Dedifferentiated amniotic fluid mesenchymal stem cell (primary cell): ENCODE measurements around the gene TYW1B.
"Not testable (repeated sequence)": the region's sequence is repeated elsewhere in the genome, so short reads cannot be mapped to it uniquely, and the experiment has no call there.

ENCODE experiments used
- DNase-seq: peaks from one replicate; pipeline ENCODE4 v3.0.0-alpha.2; 2016; ENCODE audit errors: extremely low spot score

TYW1B gene

DNA sequence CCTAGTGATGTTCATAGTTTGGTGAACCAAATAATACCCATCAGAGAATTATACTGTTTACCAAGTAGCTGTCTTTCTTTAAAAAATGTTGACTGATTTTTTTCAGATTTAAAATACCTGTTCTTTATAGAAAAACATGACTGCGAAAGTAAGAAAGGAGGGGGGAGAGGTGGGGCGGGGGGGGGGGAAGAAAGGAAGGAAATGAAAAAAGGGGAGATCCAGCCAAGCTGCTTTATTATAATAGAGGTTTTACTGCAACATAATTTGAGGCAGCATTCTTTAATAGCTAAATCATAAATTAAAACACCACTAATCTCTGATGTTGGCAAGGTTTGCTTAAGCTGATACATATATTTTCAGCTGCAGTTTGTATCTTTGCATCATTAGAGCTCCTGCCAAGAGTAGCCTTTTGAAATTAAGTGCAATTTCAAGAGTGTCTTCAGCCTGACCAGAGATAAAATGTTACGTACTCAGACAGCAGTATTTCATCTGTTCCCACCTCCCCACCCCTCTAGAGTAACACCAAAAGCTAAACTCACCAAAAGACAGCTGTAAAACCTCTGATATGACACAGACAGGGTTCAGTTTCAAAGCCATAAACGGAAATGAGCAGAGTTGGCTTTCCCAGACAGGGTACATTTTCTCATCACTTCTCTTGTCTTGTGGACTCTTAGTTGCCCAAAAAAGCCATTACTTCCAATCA lies 202.1 kb downstream of the TYW1B start:
- not testable (repeated sequence) for DNase-seq

DNA sequence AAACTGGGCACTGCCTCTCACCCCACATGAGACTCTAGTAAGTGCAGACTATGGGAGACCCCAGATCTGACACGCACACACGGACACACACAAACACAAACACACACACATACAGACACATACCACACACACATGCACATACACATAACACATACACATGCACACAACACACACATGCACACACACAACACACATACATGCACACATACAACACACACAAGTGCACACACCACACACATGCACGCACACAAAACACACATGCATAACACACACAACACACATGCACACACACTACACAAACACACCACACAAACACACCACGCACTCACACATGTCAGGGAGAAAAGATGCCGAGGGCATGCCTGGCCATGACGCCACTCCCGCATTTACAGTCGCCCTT lies 205.5 kb downstream of the TYW1B start:
- DNase-seq, result no peak

DNA sequence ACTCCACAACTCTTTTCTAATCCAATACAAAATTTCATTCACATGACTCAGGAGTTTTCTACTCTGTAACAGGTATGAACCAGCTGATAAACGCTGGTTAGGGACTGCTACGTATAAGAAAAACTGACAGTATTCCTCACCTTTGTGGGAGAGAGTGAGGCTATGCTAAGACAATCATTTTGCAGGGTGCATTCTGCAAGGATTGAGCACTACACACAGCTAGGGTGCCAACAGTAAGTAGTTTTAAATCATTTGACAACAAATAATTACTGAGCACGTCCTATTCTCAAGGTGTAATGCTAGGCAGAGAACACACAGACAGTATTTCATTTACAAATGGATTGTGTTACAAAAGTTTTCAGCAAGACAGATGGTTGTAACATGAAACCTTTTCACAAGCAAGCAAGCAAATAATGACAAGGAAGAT lies 206.2 kb downstream of the TYW1B start:
- DNase-seq, result not testable (repeated sequence)

DNA sequence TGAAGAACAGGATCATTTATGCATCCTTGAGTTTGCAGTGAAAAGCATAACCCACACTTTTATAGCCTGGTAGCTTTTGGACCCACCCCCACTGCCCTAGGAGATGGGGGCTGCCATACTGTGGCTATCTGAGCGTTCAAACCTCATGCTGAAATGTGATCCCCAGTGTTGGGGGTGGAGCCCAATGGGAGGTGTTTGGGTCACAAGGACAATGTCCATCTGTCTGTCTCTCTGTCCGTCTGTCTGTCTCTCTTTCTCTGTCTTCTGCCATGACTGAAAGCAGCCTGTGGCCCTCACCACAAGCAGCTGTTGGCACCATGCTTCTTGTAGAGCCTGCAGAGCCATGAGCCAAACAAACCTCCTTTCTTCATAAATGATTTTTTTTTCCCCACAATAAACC lies 207.1 kb downstream of the TYW1B start:
- not testable (repeated sequence) for DNase-seq

DNA sequence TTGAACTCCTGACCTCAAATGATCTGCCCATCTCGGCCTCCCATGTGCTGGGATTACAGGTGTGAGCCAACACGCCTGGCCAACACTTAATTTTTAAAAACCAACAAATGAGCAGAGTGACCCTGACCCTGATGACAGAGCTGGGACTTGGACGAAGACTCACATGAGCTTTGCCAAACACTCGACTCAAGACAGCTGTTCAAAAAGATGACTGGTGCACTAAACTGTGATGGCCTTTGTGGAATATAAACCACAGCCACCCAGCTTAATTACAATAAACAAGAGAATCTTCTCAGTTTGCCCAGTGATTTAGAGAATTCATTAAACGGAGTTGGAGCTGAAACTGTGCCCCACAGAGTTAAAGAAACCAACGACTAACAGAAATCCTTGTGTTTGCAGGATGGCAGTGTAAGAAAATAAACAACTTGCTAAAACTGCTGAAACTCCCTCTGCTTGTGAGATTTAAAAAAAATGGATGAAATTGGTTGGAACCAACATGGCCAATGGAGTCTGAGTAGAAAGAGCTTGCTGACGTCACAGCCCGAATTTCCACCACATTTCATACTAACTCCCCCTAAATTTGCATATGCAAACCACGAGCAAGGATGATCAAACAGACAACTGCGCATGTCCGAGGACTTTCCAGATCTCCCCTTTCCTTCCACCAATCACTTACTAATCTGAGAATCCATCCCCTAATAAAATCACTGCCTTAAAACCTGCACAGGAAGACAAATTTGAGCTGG lies 209.4 kb downstream of the TYW1B start:
- DNase-seq, result not testable (repeated sequence)

DNA sequence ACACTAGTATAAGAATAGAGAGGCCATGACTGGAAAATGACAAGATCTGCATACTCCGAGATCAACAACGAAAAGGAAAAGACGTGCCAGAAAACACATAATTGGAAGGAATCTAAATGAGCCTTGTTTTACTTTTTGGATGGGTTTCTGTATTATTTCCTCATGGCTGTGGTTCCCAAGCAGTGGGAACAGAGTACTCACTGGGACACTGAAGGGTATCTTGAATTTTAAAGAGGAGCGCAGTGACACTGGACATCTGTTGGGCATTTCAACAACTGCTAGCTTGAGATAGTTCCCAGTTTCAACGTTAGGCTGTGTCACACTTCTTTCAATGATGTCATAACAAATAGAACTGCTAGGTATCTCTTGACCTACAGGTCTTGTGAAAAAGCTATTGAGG lies 218.2 kb downstream of the TYW1B start:
- not testable (repeated sequence) for DNase-seq

DNA sequence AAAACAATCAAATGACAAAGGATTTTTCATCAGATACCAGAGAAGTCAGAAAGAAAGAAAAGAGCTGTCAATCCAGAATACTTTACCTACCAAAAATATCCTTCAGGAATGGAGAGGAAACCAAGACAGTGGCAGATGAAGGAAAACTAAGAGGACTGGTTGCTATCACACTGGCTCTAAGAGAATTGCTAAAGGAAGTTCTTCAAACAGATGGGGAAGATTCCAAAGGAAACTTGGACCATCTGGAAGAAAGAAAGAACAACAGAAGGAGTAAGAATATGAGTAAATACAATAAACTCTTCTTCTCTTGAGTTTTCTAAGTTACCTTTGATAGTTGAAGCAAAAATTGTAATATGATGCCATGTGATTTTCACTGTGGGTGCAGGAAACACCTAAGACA lies 220.0 kb downstream of the TYW1B start:
- not testable (repeated sequence) for DNase-seq

DNA sequence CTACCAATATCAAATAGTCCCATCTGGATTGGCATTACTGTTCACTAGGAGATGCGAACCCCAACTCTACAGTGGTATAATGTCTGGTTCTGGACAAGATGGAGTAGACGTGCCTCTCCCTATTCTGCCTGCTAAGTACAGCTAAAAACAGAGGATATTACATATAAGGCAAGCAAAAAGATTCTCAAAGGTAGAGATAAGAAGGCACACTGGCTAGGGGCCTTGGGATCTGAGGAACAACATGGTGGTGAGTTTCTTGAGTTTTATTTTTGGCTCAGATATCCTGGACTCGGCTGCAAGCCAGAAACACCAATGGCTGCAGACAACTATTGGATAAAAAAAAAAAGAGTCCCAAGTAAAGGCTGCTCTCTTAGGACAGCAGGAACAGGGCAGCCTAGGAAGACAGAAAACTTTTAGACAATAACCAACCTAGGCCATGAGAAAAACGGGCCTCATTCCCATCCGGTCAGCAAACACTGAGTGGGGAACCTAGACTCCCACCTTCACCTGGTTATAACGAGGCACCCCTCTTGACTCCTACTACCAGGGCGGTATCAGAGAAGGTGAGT lies 222.1 kb downstream of the TYW1B start:
- not testable (repeated sequence) for DNase-seq

DNA sequence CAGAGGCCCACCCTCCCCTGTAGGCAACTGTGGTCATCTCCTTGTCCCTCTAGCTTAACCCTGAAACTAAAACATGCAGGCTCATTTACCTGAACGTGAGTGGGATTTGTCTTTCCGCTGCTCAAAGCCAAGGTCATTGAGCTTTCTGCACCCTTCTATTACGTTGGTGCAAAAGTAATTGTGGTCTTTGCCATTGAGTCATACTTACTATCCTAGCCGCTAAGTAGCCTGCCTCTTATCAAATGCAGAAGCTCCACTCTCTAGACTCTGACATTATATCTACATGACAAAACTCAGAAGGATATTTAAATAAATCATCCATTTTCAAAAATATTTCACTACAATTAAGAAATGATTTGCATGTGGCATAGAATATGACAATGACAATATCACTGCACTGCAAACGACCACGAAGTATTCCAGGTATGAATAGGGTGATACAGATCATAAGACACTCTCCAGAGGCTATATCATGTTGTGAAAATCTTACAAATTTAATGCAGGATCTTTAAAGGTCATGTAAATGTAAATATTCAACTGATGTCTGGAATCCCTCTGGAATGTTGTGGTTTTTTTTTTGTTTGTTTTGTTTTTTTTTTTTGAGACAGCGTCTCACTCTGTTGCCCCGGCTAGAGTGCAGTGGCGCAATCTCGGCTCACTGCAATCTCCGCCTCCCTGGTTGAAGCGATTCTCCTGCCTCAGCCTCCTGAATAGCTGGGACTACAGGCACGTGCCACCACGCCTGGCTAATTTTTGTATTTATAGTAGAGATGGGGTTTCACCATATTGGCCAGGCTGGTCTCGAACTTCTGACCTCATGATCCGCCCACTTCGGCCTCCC lies 223.0 kb downstream of the TYW1B start:
- not testable (repeated sequence) for DNase-seq

DNA sequence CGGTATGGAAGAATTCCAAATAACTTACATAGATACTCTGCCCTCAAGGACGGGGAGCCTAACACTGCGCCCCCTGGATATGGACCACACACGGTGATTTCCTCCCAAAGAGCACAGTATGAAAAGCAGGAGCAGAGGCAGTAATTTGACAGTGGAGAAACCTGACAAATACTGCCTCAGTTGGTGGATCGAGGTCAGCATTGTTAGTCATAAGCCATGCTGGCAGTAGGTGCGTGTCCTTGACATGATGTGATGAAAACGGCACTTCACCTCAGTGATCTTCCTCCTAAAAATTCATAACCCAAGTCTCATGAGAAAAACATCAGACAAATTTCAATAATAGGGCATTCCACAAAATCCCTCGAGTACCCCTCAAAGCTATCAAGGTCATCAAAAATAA lies 224.5 kb downstream of the TYW1B start:
- DNase-seq, result not testable (repeated sequence)

DNA sequence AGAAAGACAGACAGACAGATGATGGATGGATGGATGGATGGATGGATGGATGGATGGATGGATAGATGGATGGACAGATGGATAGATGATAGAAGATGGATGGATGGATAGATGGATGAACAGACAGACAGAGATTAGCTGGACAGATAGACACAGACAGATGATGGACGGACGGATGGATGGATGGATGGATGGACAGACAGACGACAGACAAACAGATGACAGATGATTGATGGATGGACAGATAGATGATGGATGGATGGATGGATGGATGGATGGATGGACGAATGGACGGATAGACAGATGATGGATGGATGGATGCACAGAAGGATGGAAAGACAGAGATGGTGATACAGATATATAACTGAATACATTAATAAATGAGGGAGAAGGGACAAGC lies 224.9 kb downstream of the TYW1B start:
- no peak for DNase-seq

DNA sequence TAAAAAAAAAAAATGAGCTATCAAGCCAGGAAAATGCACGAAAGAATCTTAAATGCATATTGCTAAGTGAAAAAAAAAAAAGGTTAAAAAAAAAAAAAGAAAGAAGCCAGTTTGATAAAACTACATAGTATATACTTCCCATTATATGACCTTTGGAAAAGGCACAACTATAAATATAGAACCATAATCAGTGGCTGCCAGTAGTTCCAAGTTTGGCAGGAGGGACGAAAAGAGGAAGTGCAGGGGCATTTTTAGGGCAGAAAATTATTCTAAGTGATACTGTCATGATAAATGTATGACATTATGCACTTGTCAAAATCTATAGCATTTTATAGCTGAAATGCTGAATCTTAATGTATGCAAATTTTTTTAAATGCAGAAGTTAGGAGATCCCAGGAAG lies 226.3 kb downstream of the TYW1B start:
- not testable (repeated sequence) for DNase-seq

DNA sequence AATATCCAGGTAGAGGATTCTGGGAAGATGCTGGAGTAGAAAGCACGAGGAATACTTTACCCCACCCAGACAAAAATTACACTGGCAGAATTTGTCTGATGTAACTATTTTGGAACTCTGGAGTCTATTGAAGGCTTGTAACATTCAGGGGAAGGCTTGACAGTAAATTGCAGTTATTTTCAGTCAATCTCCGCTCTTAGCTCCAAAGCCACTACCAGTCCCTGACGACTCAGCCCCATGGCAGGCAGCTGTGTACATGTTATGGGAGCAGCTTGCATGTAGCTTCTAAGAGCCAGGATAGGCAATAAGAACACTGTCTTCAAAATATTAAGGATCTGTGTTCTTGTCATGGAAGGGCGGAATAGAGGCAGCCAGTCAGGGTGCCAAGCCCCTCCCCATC lies 238.0 kb downstream of the TYW1B start:
- DNase-seq, result not testable (repeated sequence)

DNA sequence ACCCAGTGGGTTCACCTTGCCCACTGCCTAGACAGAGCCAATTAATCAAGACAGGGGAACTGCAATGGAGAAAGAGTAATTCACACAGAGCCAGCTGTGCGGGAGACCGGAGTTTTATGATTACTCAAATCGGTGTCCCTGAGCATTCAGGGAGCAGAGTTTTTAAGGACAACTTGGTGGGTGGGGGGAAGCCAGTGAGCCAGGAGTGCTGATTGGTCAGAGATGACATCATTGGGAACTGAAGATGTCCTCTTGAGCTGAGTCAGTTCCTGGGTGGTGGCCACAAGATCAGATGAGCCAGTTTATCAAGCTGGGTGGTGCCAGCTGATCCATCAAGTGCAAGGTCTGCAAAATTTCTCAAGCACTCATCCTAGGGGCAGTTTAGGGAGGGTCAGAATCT lies 240.7 kb downstream of the TYW1B start:
- not testable (repeated sequence) for DNase-seq

DNA sequence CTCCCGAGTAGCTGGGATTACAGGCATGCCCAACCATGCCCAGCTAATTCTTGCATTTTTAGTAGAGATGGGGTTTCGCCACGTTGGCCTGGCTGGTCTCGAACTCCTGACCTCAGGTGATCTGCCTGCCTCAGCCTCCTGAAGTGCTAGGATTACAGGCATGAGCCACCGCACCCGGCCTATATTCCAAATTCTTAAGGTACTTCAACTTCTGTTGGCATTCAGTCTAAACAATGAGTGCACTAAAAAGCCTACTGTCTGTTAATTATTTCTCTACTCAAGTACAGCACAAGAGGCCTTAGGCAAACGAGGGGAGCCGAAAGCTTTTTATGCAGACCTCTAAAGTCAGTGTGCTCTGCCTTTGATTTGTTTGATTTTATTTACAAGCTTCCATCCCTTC lies 243.4 kb downstream of the TYW1B start:
- DNase-seq, result not testable (repeated sequence)

DNA sequence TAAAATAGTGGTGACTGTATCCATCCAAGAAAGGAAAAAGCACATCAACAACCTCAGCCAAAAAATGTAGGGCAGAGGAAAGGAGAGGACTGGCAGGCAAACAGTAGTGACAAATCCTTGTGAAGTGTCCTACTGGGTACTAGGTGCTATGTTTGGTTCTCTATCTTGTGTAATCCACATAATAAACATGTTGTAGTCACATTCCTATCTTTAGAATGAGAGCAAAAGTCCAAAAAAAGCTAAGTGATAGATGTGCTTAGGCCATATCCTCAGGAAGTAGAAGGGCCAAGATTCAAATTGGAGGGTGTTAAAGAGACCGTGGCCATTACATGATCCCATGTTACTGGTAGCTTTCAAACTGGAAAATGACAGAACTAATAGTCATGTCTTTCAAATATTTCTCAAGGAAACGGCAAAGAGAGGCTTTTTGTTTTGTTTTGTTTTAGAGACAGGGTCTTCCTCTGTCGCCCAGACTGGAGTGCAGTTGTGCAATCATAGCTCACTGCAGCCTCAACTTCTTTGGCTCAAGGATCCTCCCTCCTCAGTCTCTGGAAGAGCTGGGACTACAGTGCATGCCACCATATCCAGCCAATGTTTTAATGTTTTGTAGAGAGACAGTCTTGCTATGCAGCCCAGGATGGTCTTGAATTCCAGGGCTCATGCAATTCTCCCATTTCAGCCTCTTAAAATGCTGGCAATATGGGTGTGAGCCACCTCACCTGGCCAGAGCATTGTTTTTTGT lies 244.2 kb downstream of the TYW1B start:
- not testable (repeated sequence) for DNase-seq

DNA sequence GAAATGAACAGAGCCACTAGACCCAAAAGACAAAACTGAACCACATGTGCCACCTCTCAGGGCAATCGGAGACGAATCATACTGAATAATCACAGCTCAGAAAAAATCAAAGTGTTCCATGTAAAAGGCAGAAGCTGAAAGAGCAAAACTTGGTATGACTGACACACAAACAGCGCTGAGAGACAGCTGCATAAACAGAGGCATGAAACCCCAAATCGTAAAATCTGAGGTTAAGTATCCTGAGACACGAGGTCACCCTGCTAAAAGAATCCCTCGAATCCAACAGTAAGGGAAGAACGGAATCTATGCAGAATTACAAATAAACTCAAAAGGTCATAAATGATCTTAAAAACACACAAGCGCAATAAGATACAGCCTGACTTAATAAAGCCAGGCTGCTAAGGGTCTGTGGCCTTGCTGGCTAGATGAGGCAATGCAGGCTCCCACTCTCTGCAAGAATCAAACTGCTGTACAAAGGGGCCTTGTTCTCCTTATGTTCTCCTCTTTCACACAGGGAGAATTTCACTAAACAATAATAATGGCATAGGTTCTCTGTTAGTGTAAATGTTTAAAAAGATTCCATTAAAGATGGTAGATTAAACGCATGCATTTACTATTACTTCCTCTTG lies 247.7 kb downstream of the TYW1B start:
- not testable (repeated sequence) for DNase-seq

DNA sequence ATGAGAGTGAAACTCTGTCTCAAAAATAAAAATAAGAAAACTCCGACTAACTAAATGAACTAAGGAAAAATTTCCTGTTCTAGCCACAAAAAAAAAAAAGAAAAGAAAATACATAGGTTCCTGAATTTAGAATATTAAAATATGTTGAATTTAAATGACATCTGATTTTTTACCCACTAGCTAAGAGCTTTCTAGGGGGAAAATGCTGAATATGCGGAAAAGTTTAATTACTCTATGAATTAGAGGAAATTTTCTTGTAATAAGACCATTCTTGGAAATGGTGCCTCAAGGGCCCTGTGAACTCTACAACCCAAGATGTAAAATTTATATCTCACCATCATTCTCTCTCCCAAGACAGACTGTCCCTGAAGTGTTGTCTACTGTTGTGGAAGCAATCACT lies 250.9 kb downstream of the TYW1B start:
- DNase-seq, result no peak

DNA sequence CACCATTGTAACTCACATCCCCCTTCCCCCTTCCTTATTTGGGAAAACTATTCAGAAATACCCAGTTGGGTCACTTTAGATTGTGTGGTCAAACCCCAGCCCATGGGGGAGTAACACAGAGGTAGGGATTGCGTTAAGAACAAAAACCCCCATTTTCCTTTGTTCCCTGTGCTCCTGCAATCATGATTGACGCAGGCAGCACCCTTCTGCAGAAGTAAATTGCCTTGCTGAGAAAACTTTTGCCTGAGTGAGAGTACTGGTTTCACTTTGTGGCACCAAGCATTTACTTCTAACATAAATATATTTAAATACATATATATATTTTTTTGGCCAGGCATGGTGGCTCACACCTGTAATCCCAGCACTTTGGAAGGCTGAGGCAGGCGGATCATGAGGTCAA lies 266.0 kb downstream of the TYW1B start:
- not testable (repeated sequence) for DNase-seq

DNA sequence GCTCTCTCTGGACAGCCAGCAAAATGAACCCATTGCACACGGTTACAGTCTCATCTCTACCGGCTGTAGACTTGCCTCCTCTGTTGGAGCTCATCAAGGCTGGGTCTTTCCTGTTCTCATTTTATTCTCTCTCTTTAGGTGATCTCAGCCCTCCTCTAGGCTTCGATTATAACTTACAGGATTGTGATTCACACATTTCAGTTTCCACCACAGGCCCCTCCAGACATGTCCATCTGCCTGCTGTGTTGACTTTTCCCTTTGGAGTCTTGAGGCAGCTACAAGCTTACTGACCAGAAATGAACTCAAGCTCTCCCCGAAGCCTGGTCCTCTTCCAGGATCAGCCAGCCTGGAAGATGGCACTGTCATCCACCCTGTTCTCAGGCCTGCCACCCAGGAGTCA lies 268.5 kb downstream of the TYW1B start:
- not testable (repeated sequence) for DNase-seq

DNA sequence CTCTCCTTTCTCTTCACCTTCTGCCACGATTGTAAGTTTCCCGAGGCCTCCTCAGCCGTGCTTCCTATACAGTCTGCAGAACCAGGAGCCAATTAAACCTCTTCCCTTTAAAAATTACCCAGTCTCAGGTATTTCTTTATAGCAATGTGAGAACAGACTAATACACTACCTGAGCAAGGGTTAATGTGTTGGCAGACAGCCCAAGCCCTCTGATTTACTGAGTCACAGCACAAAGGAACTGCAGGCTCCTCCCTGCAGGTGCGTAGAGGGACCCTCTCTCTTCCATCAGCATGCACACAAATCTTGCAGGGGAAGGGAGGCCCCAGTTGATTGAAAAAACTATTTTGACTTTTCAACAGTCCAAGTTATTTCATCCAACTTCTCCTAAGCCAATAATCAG lies 271.3 kb downstream of the TYW1B start:
- DNase-seq, result not testable (repeated sequence)
